Lower leg skin (tissue), 3 donors: ENCODE results near the gene SIM1.

Experiments used
- CTCF ChIP-seq, 3 donors: fragments of 450-650 bp; IDR thresholded peaks; one replicate each; pipeline ENCODE4 v1.5.1; 2016; ENCODE audit warnings: antibody characterized with exemption in 3 of 3, mild to moderate bottlenecking in 3 of 3, moderate library complexity in 2 of 3
- POLR2A ChIP-seq, 2 donors: fragments of 450-650 bp; IDR thresholded peaks; one replicate each; pipeline ENCODE4 v1.6.1; 2016 to 2017; ENCODE audit warnings: antibody characterized with exemption in 2 of 2, mild to moderate bottlenecking in 1 of 2, moderate library complexity in 1 of 2

GRCh38 chr6:100475554-100476320, 11.0 kb upstream of the SIM1 start:
- TF ChIP-seq CTCF (IDR thresholded peaks at IDR 0.05) (no peak), POLR2A (IDR thresholded peaks at IDR 0.05) (no peak)
